ENCODE data around the gene FCMR.
"Not testable (repeated sequence)": the region's sequence is repeated elsewhere in the genome, so short reads cannot be mapped to it uniquely, and the experiment has no call there.

Gene FCMR

GRCh38 chr1:206873603-206874188 is 48.0 kb downstream of the FCMR start:
- DNase-seq (ENCODE audit: low read depth, low spot score), result no peak

GRCh38 chr1:206872139-206872538 is 49.6 kb downstream of the FCMR start:
- no peak for DNase-seq (ENCODE audit: low read depth, low spot score)

GRCh38 chr1:206868264-206868663 is 53.5 kb downstream of the FCMR start:
- DNase-seq (ENCODE audit: low read depth, low spot score), result no peak

- no peak for DNase-seq (ENCODE audit: low read depth, low spot score)
Measured at GRCh38 chr1:206867716-206868115, 54.0 kb downstream of the FCMR start.

- no peak for DNase-seq (ENCODE audit: low read depth, low spot score)
Measured at GRCh38 chr1:206867239-206867638, 54.5 kb downstream of the FCMR start.

GRCh38 chr1:206866062-206866461 is 55.7 kb downstream of the FCMR start:
- DNase-seq (ENCODE audit: low read depth, low spot score), result no peak

GRCh38 chr1:206864939-206865671 is 56.6 kb downstream of the FCMR start, which contains the start of gene IL20:
Gene IL20, plus strand, starts transcription at chr1:206865623. Its CDS starts 230 bp downstream, at chr1:206865853.
- peak; percentile 15 for DNase-seq (ENCODE audit: low read depth, low spot score)

GRCh38 chr1:206863266-206863665 is 58.5 kb downstream of the FCMR start:
- no peak for DNase-seq (ENCODE audit: low read depth, low spot score)

GRCh38 chr1:206860165-206860564 is 61.6 kb downstream of the FCMR start:
- DNase-seq (ENCODE audit: low read depth, low spot score), result no peak

- DNase-seq (ENCODE audit: low read depth, low spot score), result no peak
Measured at GRCh38 chr1:206859082-206859521, 62.6 kb downstream of the FCMR start.

GRCh38 chr1:206856674-206857464 is 64.9 kb downstream of the FCMR start:
- no peak for DNase-seq (ENCODE audit: low read depth, low spot score)

- DNase-seq (ENCODE audit: low read depth, low spot score), result no peak
Measured at GRCh38 chr1:206855859-206856258, 65.9 kb downstream of the FCMR start.

GRCh38 chr1:206854401-206855129 is 67.2 kb downstream of the FCMR start:
- no peak for DNase-seq (ENCODE audit: low read depth, low spot score)

- DNase-seq (ENCODE audit: low read depth, low spot score), result not testable (repeated sequence)
Measured at GRCh38 chr1:206853696-206854095, 68.0 kb downstream of the FCMR start.
